GM23248 (cell line): Measurements from ENCODE around the gene RXRB.

Experiments
- EZH2 ChIP-seq: fragments of 200-600 bp; sonication (generic); IDR thresholded peaks from 2 replicates; pipeline ENCODE4 v1.6.1; 2018; ENCODE audit warnings: antibody characterized with exemption, mild to moderate bottlenecking; ENCODE audit not compliant: insufficient read depth, poor library complexity, severe bottlenecking
- EZH2phosphoT487 ChIP-seq: fragments of 200-600 bp; sonication (generic); IDR thresholded peaks from 2 replicates; pipeline ENCODE4 v1.6.1; 2018; ENCODE audit warnings: antibody characterized with exemption, moderate library complexity, mild to moderate bottlenecking, low read depth; ENCODE audit not compliant: insufficient read depth

DNA sequence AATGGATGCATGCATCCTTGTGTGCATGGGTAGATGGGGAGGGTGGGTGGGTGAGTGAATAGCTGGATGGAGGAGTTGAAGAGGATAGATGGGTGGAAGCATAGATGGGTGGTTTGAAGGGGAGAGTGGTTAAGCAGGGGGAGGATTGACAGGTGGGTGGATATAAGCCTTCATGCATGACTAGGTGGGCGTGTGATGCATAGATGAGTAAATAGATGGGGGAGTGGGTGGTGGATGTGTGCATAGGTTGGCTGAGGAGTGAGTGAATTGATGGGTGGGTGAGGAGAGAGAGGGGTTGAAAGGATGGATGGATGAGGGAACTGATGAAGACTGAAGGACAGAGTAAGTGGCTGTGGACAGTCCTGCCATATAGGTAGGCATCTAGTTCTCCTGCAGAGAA lies 12.7 kb downstream of the RXRB start:
- TF ChIP-seq EZH2phosphoT487 (no peak), EZH2 (no peak)
